ENCODE results near the gene EYS.

The EYS gene

DNA sequence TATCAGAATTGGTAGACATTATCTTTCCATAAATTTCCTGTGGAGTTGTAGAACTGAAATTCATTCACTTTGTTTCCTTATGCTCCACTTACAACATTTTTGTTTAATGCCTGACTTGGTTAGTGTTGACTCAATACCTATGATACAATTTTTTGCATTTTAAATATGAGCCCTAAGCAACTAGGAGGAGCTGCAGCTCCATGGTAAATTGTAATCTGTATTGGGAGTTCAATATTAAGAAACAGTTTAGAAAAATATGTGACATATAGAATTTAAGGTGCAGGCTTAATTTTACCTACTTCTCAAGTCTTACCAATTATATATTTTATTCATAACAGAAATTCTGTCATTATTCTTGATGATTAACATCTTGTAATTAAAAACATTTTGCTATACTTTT, 868.3 kb downstream of the EYS start:
- no peak for DNase-seq (ENCODE audit: low spot score)
- Histone ChIP-seq H3K4me3 (no peak overlapping the region), H3K27ac (no peak overlapping the region)
- TF ChIP-seq, protein P1, sequence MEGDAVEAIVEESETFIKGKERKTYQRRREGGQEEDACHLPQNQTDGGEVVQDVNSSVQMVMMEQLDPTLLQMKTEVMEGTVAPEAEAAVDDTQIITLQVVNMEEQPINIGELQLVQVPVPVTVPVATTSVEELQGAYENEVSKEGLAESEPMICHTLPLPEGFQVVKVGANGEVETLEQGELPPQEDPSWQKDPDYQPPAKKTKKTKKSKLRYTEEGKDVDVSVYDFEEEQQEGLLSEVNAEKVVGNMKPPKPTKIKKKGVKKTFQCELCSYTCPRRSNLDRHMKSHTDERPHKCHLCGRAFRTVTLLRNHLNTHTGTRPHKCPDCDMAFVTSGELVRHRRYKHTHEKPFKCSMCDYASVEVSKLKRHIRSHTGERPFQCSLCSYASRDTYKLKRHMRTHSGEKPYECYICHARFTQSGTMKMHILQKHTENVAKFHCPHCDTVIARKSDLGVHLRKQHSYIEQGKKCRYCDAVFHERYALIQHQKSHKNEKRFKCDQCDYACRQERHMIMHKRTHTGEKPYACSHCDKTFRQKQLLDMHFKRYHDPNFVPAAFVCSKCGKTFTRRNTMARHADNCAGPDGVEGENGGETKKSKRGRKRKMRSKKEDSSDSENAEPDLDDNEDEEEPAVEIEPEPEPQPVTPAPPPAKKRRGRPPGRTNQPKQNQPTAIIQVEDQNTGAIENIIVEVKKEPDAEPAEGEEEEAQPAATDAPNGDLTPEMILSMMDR (IDR thresholded peaks at IDR 0.05), result no peak

DNA sequence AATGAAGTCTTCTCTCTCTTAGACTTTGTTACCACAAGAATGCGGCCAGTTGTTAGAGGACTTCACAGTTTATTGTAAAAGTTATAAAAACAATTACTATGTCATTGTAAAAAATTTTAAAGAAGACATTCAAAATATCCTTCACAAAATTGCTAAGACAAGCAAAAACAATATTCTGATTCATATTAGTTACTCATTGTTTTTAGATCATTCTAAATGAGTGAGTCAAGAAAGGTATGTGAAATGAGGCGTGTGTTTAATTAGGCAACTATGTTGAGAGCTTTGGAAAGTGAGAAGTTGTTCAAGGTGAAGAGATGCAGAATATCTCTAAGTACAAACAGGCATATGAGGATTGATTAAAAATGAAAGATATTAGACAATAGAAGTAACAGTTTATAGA, 875.3 kb downstream of the EYS start:
- TF ChIP-seq, protein P1 (IDR thresholded peaks at IDR 0.05), result no peak
- no peak for DNase-seq (ENCODE audit: low spot score)
- no peak overlapping the region for H3K27ac ChIP-seq
- H3K4me3 ChIP-seq, result no peak overlapping the region

DNA sequence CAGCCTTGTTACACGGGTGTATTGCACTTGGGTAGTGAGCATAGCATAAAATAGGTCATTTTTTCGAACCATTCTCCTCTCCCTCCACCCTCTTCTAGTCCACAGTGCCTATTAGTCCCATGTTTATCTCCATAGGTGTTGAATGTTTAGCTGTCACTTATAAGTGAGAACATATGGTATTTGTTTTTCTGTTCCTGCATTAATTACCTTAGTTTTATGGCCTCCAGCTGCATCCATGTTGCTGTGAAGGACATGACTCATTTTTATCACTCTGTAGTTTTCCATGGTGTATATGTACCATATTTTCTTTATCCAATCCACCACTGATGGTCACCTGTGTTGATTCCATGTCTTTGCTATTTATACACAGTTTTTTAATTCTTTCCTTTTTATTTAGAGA, 889.5 kb downstream of the EYS start:
- no peak for DNase-seq (ENCODE audit: low spot score)
- TF ChIP-seq, protein P1 (IDR thresholded peaks at IDR 0.05), result no peak
- H3K27ac ChIP-seq, result no peak overlapping the region
- H3K4me3 ChIP-seq, result no peak overlapping the region

DNA sequence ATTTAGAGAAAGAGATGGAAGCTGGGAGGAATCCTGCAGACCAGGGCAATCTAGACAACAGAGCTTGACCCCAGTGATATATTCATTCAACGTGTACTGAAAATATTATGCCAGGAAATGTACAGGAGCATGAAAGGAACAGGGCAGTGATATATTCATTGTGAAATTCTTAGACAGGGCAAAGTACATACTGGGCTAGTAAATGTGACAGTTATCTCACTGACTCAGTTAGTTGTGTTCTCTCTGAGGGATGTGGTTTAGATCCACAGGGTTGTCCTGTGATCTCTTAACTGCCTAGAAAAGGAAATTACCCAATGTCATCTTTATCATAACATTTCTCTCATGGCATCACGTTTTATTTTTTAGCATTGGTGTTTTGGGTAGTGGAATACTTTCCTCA, 891.3 kb downstream of the EYS start:
- Histone ChIP-seq H3K27ac (no peak overlapping the region), H3K4me3 (no peak overlapping the region)
- TF ChIP-seq, protein P1 (IDR thresholded peaks at IDR 0.05), result no peak
- no peak for DNase-seq (ENCODE audit: low spot score)

DNA sequence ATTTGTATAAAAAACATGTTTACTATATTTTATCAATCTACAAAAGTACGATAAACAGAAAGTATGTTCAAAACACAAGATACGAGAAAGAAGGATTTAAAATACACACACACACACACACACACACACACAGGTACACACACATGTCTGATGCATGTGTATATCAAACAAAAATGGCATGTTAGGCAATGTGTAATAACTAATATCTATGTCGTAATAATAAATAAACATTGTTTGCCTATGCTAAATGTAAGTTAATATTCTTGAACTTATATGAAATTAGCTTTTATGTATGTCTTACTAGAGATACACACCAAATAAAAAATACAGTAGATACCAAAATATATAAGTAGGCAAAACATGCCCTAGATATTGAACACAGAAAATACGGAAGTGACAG, 894.9 kb downstream of the EYS start:
- TF ChIP-seq, protein P1 (IDR thresholded peaks at IDR 0.05), result no peak
- DNase-seq (ENCODE audit: low spot score), result no peak

DNA sequence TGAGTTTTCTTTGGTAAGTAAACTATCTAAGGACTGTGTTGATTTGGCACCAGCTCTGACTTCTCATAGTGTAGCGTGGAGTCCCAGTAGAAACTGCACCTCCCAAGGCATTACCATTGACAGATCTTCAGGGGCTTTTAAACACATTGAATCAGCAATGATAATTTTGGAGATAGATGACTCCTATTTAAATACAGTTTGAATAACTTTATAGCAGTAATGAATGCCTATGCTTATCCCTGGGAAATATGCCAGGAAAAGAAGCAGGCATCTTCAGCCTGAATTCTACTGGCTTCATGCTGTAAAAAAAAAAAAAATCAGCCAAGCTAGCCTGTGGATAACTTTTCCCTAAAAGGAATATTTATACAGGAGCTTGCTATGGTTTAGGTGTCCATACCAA, 895.9 kb downstream of the EYS start:
- H3K27ac ChIP-seq, result no peak overlapping the region
- DNase-seq (ENCODE audit: low spot score), result no peak
- TF ChIP-seq, protein P1 (IDR thresholded peaks at IDR 0.05), result no peak
- no peak overlapping the region for H3K4me3 ChIP-seq

More for the DNA sequence above, 894.9 kb downstream of the EYS start:
- Histone ChIP-seq H3K4me3 (no peak overlapping the region), H3K27ac (no peak overlapping the region)

DNA sequence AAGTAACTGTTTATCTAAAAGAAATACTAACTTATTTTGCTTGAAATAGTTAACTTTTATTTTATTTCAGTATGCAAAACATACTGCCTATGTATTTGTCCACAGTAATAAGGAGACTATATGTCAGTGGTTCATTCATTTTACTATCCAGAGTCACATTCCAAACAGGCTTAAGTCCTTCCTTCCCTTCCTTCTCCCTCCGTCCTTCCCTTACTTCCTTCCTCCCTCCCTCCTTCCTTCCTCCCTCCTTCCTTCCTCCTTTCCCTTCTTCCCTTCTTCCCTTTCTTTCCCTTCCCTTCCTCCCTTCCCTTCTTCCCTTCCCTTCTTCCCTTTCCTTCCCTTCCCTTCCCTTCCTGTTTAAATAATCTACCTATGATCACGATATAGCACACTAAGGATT, 899.2 kb downstream of the EYS start:
- TF ChIP-seq, protein P1 (IDR thresholded peaks at IDR 0.05), result no peak
- H3K27ac ChIP-seq, result no peak overlapping the region
- DNase-seq (ENCODE audit: low spot score), result no peak
- no peak overlapping the region for H3K4me3 ChIP-seq
